GM13976 (cell line): ENCODE data around the gene CUX1.
"Not testable (repeated sequence)": the region's sequence is repeated elsewhere in the genome, so short reads cannot be mapped to it uniquely, and the experiment has no call there.

Experiments used
- DNase-seq: peaks from one replicate; pipeline ENCODE4 v3.0.0; 2012; ENCODE audit warnings: low spot score
- in situ Hi-C: fragments of 300-500 bp; cut with MboI; formaldehyde crosslinking; loops from one replicate; pipeline ENCODE4 v1.12.0; 2022; ENCODE audit warnings: low sequenced_read_pairs, mixed read lengths, inconsistent platforms; ENCODE audit not compliant: unreplicated experiment
- TF ChIP-seq, protein P1 (sequence below): IDR thresholded peaks from 2 replicates; pipeline ENCODE4 v1.5.1; 2012; ENCODE audit warnings: borderline replicate concordance, mild to moderate bottlenecking; ENCODE audit not compliant: insufficient read depth; ENCODE audit errors: extremely low read depth, missing control alignments, control extremely low read depth

Gene CUX1

DNA sequence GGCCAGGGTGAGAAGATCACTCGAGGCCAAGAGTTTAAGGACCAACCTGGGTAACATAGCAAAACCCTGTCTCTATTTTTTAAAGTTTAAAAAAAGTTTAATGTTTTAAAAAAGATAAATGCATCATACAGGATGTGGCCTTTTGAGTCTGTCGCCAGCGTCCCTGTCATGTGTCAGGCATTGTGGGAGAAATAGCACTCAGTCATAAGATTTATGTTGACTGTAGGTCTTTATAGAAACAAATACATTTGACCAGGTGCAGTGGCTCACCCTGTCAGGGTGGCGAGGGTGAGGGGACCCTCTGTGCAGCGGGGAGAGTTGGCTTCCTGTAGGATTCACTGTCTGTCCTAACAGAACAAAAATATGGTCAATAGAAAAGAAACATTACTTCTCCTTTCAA, 405.8 kb downstream of the CUX1 start:
- DNase-seq: no peak
- in situ Hi-C loops: no loop called here
- TF ChIP-seq, protein P1, sequence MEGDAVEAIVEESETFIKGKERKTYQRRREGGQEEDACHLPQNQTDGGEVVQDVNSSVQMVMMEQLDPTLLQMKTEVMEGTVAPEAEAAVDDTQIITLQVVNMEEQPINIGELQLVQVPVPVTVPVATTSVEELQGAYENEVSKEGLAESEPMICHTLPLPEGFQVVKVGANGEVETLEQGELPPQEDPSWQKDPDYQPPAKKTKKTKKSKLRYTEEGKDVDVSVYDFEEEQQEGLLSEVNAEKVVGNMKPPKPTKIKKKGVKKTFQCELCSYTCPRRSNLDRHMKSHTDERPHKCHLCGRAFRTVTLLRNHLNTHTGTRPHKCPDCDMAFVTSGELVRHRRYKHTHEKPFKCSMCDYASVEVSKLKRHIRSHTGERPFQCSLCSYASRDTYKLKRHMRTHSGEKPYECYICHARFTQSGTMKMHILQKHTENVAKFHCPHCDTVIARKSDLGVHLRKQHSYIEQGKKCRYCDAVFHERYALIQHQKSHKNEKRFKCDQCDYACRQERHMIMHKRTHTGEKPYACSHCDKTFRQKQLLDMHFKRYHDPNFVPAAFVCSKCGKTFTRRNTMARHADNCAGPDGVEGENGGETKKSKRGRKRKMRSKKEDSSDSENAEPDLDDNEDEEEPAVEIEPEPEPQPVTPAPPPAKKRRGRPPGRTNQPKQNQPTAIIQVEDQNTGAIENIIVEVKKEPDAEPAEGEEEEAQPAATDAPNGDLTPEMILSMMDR: no peak

DNA sequence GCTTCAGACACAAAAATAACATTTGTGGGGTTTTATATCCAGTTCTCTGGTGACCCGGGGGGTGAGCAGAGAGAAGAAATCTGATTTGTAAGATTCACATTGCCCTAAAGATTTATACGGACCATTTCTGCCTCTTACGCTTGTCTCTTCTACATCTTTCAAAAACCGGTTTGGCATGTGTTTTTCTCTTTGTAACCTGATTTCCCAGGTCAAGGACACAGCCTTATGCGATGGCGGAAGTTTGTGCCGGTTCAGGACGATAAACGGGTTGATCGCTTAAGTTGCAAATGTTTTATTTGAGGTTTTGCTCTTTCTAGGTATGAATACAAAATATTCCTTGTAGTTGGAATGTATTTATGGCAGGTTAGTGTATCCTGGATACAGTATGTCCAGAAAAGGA, 407.6 kb downstream of the CUX1 start:
- in situ Hi-C loops: no loop called here
- TF ChIP-seq, protein P1: no peak
- DNase-seq: no peak

DNA sequence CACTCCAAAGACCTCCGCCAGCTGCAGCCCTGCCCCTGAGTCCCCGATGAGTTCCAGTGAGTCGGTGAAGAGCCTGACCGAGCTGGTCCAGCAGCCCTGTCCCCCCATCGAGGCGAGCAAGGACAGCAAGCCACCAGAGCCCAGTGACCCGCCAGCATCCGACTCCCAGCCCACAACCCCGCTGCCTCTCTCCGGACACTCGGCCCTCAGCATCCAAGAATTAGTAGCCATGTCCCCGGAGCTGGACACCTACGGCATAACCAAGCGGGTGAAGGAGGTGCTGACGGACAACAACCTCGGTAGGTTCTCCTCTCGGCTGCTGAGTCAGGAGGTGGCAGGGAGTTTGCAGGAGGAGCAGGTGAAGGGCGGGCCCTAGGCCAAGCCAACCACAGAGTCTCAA, 409.9 kb downstream of the CUX1 start:
- in situ Hi-C loops: no loop called here
- DNase-seq: no peak
- TF ChIP-seq, protein P1: no peak

DNA sequence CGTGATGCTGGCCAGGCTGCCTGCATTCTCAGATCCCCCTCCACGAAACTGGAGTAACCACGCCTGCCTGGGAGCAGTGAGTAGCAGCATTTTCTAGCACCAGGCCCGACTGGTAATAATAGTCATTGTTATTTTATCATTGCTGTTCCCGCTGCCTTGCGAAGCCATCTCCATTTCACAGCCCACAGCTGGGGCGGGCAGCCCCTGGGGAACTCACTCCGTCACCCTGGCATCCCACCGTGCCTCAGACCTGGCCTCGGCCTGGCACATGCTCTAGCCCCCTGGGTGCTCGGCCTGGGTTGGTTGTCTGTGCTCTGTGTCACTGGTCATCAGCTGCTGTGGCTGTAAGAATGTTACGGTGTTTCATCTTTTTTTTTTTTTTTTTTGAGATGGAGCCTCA, 411.5 kb downstream of the CUX1 start:
- DNase-seq: no peak
- TF ChIP-seq, protein P1: no peak
- in situ Hi-C loops: no loop called here

DNA sequence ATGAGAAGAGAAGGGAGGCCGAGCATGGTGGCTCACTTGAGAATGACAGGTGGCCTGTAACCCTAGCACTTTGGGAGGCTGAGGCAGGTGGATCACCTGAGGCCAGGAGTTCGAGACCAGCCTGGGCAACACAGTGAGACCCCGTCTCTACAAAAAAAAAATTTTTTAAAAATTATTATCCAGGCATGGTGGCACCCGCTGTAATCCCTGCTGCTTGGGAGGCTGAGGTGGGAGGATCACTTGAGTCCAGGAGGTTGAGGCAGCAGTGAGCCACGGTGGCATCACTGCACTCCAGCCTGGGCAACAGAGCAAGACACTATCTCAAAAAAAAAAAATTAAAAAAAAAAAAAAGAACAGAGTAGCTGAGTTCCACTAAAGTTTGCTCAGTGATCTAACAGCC, 412.7 kb downstream of the CUX1 start:
- in situ Hi-C loops: loop anchor here (10.0 kb wide), 1 partner anchor 415 kb away; the partner anchor contains the start of gene CUX1
- DNase-seq: not testable (repeated sequence)

DNA sequence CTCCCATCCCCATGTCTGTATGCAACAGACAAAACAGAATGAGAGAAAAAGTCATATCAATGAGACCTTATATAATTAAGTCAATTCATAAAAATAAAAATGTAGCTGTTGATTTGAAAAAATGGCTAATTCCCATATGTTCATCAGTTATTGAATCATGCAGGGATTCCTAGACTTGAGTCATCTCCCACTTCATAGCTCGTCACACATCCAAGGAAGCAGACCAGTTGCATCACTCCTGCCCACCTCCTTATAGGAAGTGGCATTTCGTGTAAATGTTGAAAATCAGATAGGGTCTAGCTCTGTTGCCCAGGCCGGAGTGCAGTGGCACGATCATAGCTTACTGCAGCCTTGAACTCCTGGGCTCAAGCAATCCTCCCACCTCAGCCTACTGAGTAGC, 413.2 kb downstream of the CUX1 start:
- in situ Hi-C loops: loop anchor here (10.0 kb wide), 1 partner anchor 416 kb away; the partner anchor contains the start of gene CUX1
- DNase-seq: no peak
- TF ChIP-seq, protein P1: no peak

DNA sequence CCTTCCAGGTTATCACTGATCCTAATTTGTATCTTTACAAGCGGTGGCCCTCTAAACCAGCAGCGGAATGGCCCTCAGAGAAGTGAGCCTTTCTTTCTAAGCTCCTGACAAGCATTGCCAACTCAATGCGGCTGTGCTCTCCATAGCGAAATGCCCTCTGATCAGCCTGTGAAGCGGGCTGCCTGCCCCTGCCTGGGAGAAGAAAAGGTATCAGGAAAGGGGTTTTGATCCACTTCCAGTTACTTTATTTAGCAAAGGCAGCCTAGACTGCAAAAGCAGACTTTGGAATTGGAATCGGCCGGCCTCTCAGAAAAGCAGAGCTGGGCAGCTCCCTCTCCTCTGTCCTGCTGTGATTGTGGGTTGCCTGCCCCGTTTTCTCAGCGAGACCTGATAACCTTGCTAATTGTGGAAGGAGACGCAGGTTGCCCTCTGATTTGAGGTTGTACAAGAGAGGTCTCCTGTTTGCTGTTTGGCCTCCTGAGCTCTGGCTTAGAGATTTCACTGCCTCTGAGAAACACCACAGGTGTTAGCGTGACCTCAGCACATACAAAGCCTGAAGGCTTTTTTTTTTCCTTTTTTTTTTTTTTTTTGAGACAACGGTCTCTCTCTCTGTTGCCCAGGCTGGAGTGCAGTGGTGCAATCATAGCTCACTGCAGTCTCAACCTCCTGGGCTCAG, 415.3 kb downstream of the CUX1 start:
- in situ Hi-C loops: loop anchor here (10.0 kb wide), 1 partner anchor 418 kb away; the partner anchor contains the start of gene CUX1
- TF ChIP-seq, protein P1: no peak
- no peak for DNase-seq
